ENCODE results near the gene CCR2.

CCR2 gene

GRCh38 chr3:46349484-46350261 is 4.2 kb upstream of the CCR2 start:
- H3K27ac ChIP-seq, result no peak overlapping the region
- H3K36me3 ChIP-seq (ENCODE audit: insufficient read depth, low read length), result no peaks in the 10 kb centered on the region
- TF ChIP-seq FOXP2 (optimal IDR thresholded peaks at IDR 0.05; ENCODE audit: control extremely low read depth, extremely low read length, insufficient read depth) (no peak), POLR2AphosphoS5 (IDR thresholded peaks at IDR 0.05; ENCODE audit: borderline replicate concordance, low read depth, low read length) (no peak), EZH2 (IDR thresholded peaks at IDR 0.05) (no peak)
- no peak overlapping the region for H3K4me3 ChIP-seq
- no peaks in the 10 kb centered on the region for H3K9me3 ChIP-seq (ENCODE audit: low read depth, low read length)
- H3K9ac ChIP-seq (ENCODE audit: insufficient read length), result no peak overlapping the region
- DNase-seq (ENCODE audit: low read depth, low spot score), result no peak

- no peak for DNase-seq (ENCODE audit: low read depth, low spot score)
- no peak overlapping the region for H3K27ac ChIP-seq
- no peak for TF ChIP-seq FOXP2 (optimal IDR thresholded peaks at IDR 0.05; ENCODE audit: control extremely low read depth, extremely low read length, insufficient read depth)
- no peak for TF ChIP-seq EZH2 (IDR thresholded peaks at IDR 0.05)
- TF ChIP-seq POLR2AphosphoS5 (IDR thresholded peaks at IDR 0.05; ENCODE audit: borderline replicate concordance, low read depth, low read length), result no peak
- no peak overlapping the region for H3K4me3 ChIP-seq
- no peak overlapping the region for H3K9ac ChIP-seq (ENCODE audit: insufficient read length)
- no peaks in the 10 kb centered on the region for H3K9me3 ChIP-seq (ENCODE audit: low read depth, low read length)
- H3K36me3 ChIP-seq (ENCODE audit: insufficient read depth, low read length), result no peaks in the 10 kb centered on the region
Measured at GRCh38 chr3:46350262-46350565, 3.7 kb upstream of the CCR2 start.

GRCh38 chr3:46351646-46352045 is 2.3 kb upstream of the CCR2 start:
- Histone ChIP-seq H3K36me3 (ENCODE audit: insufficient read depth, low read length) (no peaks in the 10 kb centered on the region), H3K9me3 (ENCODE audit: low read depth, low read length) (no peaks in the 10 kb centered on the region), H3K27ac (no peak overlapping the region), H3K9ac (ENCODE audit: insufficient read length) (no peak overlapping the region), H3K4me3 (no peak overlapping the region)
- no peak for DNase-seq (ENCODE audit: low read depth, low spot score)
- no peak for TF ChIP-seq POLR2AphosphoS5 (IDR thresholded peaks at IDR 0.05; ENCODE audit: borderline replicate concordance, low read depth, low read length)

- H3K9ac ChIP-seq (ENCODE audit: insufficient read length), result no peak overlapping the region
- no peaks in the 10 kb centered on the region for H3K36me3 ChIP-seq (ENCODE audit: insufficient read depth, low read length)
- H3K4me3 ChIP-seq, result no peak overlapping the region
- no peaks in the 10 kb centered on the region for H3K9me3 ChIP-seq (ENCODE audit: low read depth, low read length)
- TF ChIP-seq POLR2AphosphoS5 (IDR thresholded peaks at IDR 0.05; ENCODE audit: borderline replicate concordance, low read depth, low read length) (no peak), EZH2 (IDR thresholded peaks at IDR 0.05) (no peak), FOXP2 (optimal IDR thresholded peaks at IDR 0.05; ENCODE audit: control extremely low read depth, extremely low read length, insufficient read depth) (no peak)
- DNase-seq (ENCODE audit: low read depth, low spot score), result no peak
- H3K27ac ChIP-seq, result no peak overlapping the region
Measured at GRCh38 chr3:46353090-46353489, 821 bp upstream of the CCR2 start.

GRCh38 chr3:46354478-46354877 is 567 bp downstream of the CCR2 start:
- Histone ChIP-seq H3K27ac (no peak overlapping the region), H3K9ac (ENCODE audit: insufficient read length) (no peak overlapping the region), H3K4me3 (no peak overlapping the region), H3K9me3 (ENCODE audit: low read depth, low read length) (no peaks in the 10 kb centered on the region), H3K36me3 (ENCODE audit: insufficient read depth, low read length) (no peaks in the 10 kb centered on the region)
- TF ChIP-seq POLR2AphosphoS5 (IDR thresholded peaks at IDR 0.05; ENCODE audit: borderline replicate concordance, low read depth, low read length) (no peak), FOXP2 (optimal IDR thresholded peaks at IDR 0.05; ENCODE audit: control extremely low read depth, extremely low read length, insufficient read depth) (no peak), EZH2 (IDR thresholded peaks at IDR 0.05) (no peak)
- DNase-seq (ENCODE audit: low read depth, low spot score), result no peak

- no peak for DNase-seq (ENCODE audit: low read depth, low spot score)
- Histone ChIP-seq H3K36me3 (ENCODE audit: insufficient read depth, low read length) (no peaks in the 10 kb centered on the region), H3K27ac (no peak overlapping the region), H3K4me3 (no peak overlapping the region), H3K9ac (ENCODE audit: insufficient read length) (no peak overlapping the region), H3K9me3 (ENCODE audit: low read depth, low read length) (no peaks in the 10 kb centered on the region)
- no peak for TF ChIP-seq FOXP2 (optimal IDR thresholded peaks at IDR 0.05; ENCODE audit: control extremely low read depth, extremely low read length, insufficient read depth)
- TF ChIP-seq POLR2AphosphoS5 (IDR thresholded peaks at IDR 0.05; ENCODE audit: borderline replicate concordance, low read depth, low read length), result no peak
- no peak for TF ChIP-seq EZH2 (IDR thresholded peaks at IDR 0.05)
Measured at GRCh38 chr3:46354984-46355383, 1.1 kb downstream of the CCR2 start.

GRCh38 chr3:46356276-46356675 is 2.4 kb downstream of the CCR2 start:
- no peak for DNase-seq (ENCODE audit: low read depth, low spot score)
- H3K27ac ChIP-seq, result no peak overlapping the region
- no peaks in the 10 kb centered on the region for H3K9me3 ChIP-seq (ENCODE audit: low read depth, low read length)
- H3K9ac ChIP-seq (ENCODE audit: insufficient read length), result no peak overlapping the region
- H3K36me3 ChIP-seq (ENCODE audit: insufficient read depth, low read length), result no peaks in the 10 kb centered on the region
- TF ChIP-seq POLR2AphosphoS5 (IDR thresholded peaks at IDR 0.05; ENCODE audit: borderline replicate concordance, low read depth, low read length) (no peak), EZH2 (IDR thresholded peaks at IDR 0.05) (no peak), FOXP2 (optimal IDR thresholded peaks at IDR 0.05; ENCODE audit: control extremely low read depth, extremely low read length, insufficient read depth) (no peak)
- H3K4me3 ChIP-seq, result no peak overlapping the region

- Histone ChIP-seq H3K9me3 (ENCODE audit: low read depth, low read length) (no peaks in the 10 kb centered on the region), H3K4me3 (no peak overlapping the region), H3K27ac (no peak overlapping the region), H3K36me3 (ENCODE audit: insufficient read depth, low read length) (no peaks in the 10 kb centered on the region), H3K9ac (ENCODE audit: insufficient read length) (no peak overlapping the region)
- DNase-seq (ENCODE audit: low read depth, low spot score), result no peak
- no peak for TF ChIP-seq FOXP2 (optimal IDR thresholded peaks at IDR 0.05; ENCODE audit: control extremely low read depth, extremely low read length, insufficient read depth)
- TF ChIP-seq EZH2 (IDR thresholded peaks at IDR 0.05), result no peak
- no peak for TF ChIP-seq POLR2AphosphoS5 (IDR thresholded peaks at IDR 0.05; ENCODE audit: borderline replicate concordance, low read depth, low read length)
Measured at GRCh38 chr3:46356909-46357308, 3.0 kb downstream of the CCR2 start.

- DNase-seq (ENCODE audit: low read depth, low spot score), result no peak
- Histone ChIP-seq H3K9ac (ENCODE audit: insufficient read length) (no peak overlapping the region), H3K27ac (no peak overlapping the region), H3K9me3 (ENCODE audit: low read depth, low read length) (no peaks in the 10 kb centered on the region), H3K4me3 (no peak overlapping the region), H3K36me3 (ENCODE audit: insufficient read depth, low read length) (no peaks in the 10 kb centered on the region)
- TF ChIP-seq FOXP2 (optimal IDR thresholded peaks at IDR 0.05; ENCODE audit: control extremely low read depth, extremely low read length, insufficient read depth), result no peak
Measured at GRCh38 chr3:46358466-46358865, 4.6 kb downstream of the CCR2 start.

Measured in SK-N-MC (cell line).